Hematopoietic multipotent progenitor cell treated with erythropoietin and hydrocortisone succinate and interleukin-3 and kit ligand, for 15 days (in vitro differentiated cells): ENCODE measurements around the gene EIPR1.

Experiments used
- DNase-seq: peaks from one replicate; pipeline ENCODE4 v3.0.0-alpha.2; 2015; ENCODE audit warnings: low spot score

Gene EIPR1

GRCh38 chr2:3146772-3147650 lies 230.6 kb downstream of the EIPR1 start:
- DNase-seq, result no peak

- DNase-seq, result no peak
These were observed 231.4 kb downstream of the EIPR1 start for GRCh38 chr2:3146175-3146574.

- DNase-seq, result no peak
These were observed 232.1 kb downstream of the EIPR1 start for GRCh38 chr2:3145471-3146021.

- no peak for DNase-seq
These were observed 232.8 kb downstream of the EIPR1 start for GRCh38 chr2:3144856-3145255.

GRCh38 chr2:3143602-3144001 lies 234.0 kb downstream of the EIPR1 start:
- DNase-seq, result no peak

- no peak for DNase-seq
These were observed 234.6 kb downstream of the EIPR1 start for GRCh38 chr2:3142961-3143571.

- no peak for DNase-seq
These were observed 235.4 kb downstream of the EIPR1 start for GRCh38 chr2:3142210-3142609.

- no peak for DNase-seq
These were observed 235.9 kb downstream of the EIPR1 start for GRCh38 chr2:3141696-3142095.

GRCh38 chr2:3139906-3140305 lies 237.7 kb downstream of the EIPR1 start:
- DNase-seq, result no peak
